Measurements from ENCODE around the gene IL1RAP. TPM values are rescaled to one million over a fixed set of nuclear protein-coding genes. Genes with fewer than 3 reads are reported as not detected.

The IL1RAP gene
- total and polyA plus RNA-seq, 12 donors = 2.1 to 11.9 (median 7.6) TPM

GRCh38 chr3:190655933-190656332 lies 142.0 kb downstream of the IL1RAP start:
- Histone ChIP-seq H3K9me3 (no peaks in the 10 kb centered on the region), H3K4me3 (no peak overlapping the region), H3K4me1 (peaks cover 0 to 1% (median 0%) of the 10 kb centered on the region in 9 donors), H3K27ac (no peak overlapping the region), H3K36me3 (no peaks in the 10 kb centered on the region), H3K27me3 (no peaks in the 10 kb centered on the region)
- intact Hi-C loops (cut with DNase I) = no loop called here
- 81 to 85% methylated on average over 5 of the region's 5 CpGs for WGBS, 2 donors
- DNase-seq (no peak), ATAC-seq (no peak)
- no peak for TF ChIP-seq CTCF (IDR thresholded peaks at IDR 0.05)

DNA sequence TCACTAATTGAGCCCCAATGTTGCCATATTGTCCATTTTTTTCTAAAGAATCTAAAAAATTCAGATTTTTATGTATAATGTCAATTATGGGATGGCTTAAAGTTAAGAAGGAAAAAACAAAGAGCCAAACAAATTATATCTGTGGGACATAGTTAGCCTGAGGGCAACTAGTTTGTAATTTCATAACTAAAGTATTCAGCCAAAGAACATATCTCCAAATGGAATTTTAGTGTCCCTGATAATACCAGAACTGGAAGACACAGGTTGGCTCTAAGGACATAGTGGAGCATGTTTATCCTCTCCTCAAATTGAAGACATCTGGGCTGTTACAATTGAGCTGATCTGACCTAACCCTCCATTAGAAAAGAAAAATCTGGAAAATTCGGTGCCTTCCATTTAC lies 144.2 kb downstream of the IL1RAP start:
- DNase-seq = no peak
- 84 to 85% methylated on average over 1 of the region's 1 CpG for WGBS, 2 donors

DNA sequence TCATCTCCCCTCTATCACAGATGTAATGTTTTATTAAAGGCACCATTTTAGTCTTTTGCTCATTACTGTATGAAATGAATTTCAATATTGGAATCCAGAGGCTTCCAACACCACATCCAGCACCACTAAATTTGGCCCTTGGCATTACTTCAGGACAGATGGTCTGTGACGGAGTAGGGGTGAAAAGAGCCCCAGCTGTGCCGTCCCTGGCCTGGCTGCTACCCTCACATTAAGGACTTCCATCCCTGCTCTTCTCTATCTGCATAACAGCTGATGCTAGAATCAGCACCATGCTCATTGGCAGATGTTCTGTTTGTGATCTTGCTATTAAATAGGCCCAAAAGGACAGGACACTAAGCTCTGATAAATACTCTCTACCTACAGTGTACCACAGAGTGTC lies 152.9 kb downstream of the IL1RAP start:
- no peak for DNase-seq
- TF ChIP-seq CTCF (IDR thresholded peaks at IDR 0.05) = no peak
- intact Hi-C loops (cut with DNase I) = no loop called here
- Histone ChIP-seq H3K36me3 (no peaks in the 10 kb centered on the region), H3K27me3 (no peaks in the 10 kb centered on the region), H3K27ac (no peak overlapping the region), H3K4me1 (no peaks in the 10 kb centered on the region), H3K4me3 (no peak overlapping the region), H3K9me3 (no peaks in the 10 kb centered on the region)
- 69 to 72% methylated on average over 2 of the region's 2 CpGs for WGBS, 2 donors
- ATAC-seq = no peak

More for the DNA sequence above, 144.2 kb downstream of the IL1RAP start:
- Histone ChIP-seq H3K27ac (no peak overlapping the region), H3K9me3 (no peaks in the 10 kb centered on the region), H3K4me1 (no peaks in the 10 kb centered on the region), H3K4me3 (no peak overlapping the region), H3K27me3 (no peaks in the 10 kb centered on the region), H3K36me3 (no peaks in the 10 kb centered on the region)
- TF ChIP-seq CTCF (IDR thresholded peaks at IDR 0.05) = no peak
- intact Hi-C loops (cut with DNase I) = no loop called here
- ATAC-seq = no peak

DNA sequence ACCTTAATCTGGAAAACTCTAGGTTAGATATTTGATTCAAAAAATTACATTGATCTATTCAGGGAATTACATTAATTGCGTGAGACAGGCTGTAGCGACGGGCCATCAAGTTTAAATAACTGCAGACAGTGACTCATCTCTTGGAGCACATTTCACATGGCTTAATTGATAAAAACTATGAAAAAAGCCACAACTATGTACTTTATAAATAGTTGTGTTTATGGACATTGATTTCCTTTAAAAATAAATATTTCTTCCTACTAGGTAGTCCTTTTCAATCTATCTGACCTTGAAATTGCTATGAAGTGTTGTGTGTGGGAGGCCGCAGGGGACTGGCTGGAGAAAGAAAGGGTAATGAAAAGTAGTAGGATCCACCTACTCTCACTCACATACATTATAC lies 157.8 kb downstream of the IL1RAP start:
- Histone ChIP-seq H3K9me3 (no peaks in the 10 kb centered on the region), H3K4me3 (no peak overlapping the region), H3K27ac (no peak overlapping the region), H3K4me1 (no peaks in the 10 kb centered on the region), H3K36me3 (no peaks in the 10 kb centered on the region), H3K27me3 (no peaks in the 10 kb centered on the region)
- intact Hi-C loops (cut with DNase I) = no loop called here
- DNase-seq (no peak), ATAC-seq (no peak)
- TF ChIP-seq CTCF (IDR thresholded peaks at IDR 0.05) = no peak
- 88 to 90% methylated on average over 4 of the region's 4 CpGs for WGBS, 2 donors

All from heart right ventricle (tissue), 16 donors.